HepG2 (cell line): ENCODE measurements around the gene EEF1AKMT4. TPM values are rescaled to one million over a fixed set of nuclear protein-coding genes. Genes with fewer than 3 reads are reported as not detected.

Source experiments
- CEBPG ChIP-seq: IDR thresholded peaks from 2 replicates; pipeline ENCODE4 v1.6.1; 2016
- HOXA3 ChIP-seq: sonication (generic); formaldehyde crosslinking; IDR thresholded peaks from 2 replicates; pipeline ENCODE4 v1.5.0; 2020; ENCODE audit warnings: missing genetic modification reagents
- KAT7 ChIP-seq: IDR thresholded peaks from 2 replicates; pipeline ENCODE4 v1.6.1; 2018; ENCODE audit warnings: borderline replicate concordance, missing compliant biosample characterization
- MAFF ChIP-seq: IDR thresholded peaks from 2 replicates; pipeline ENCODE4 v1.6.1; 2011; ENCODE audit warnings: low read depth, low read length, improper control_type of control experiment
- MYNN ChIP-seq: sonication (generic); formaldehyde crosslinking; IDR thresholded peaks from 2 replicates; pipeline ENCODE4 v1.4.0; 2020; ENCODE audit warnings: mild to moderate bottlenecking, low read depth, missing genetic modification reagents
- POLR2G ChIP-seq: fragments of 200-400 bp; formaldehyde crosslinking; IDR thresholded peaks from 2 replicates; pipeline ENCODE4 v1.6.1; 2018; ENCODE audit warnings: mild to moderate bottlenecking, low read depth, low read length, moderate library complexity
- PPARG ChIP-seq: conservative IDR thresholded peaks from 2 replicates; pipeline ENCODE4 v1.6.1; 2016; ENCODE audit warnings: missing biosample characterization, missing genetic modification reagents
- SUZ12 ChIP-seq: fragments of 150-350 bp; IDR thresholded peaks from 2 replicates; pipeline ENCODE4 v1.6.1; 2014; ENCODE audit warnings: low read depth, low read length
- ZNF33A ChIP-seq: sonication (generic); formaldehyde crosslinking; IDR thresholded peaks from 2 replicates; pipeline ENCODE4 v1.5.1; 2020; ENCODE audit warnings: missing genetic modification reagents, mild to moderate bottlenecking, moderate library complexity, borderline replicate concordance
- ZNF749 ChIP-seq: sonication (generic); formaldehyde crosslinking; IDR thresholded peaks from 2 replicates; pipeline ENCODE4 v1.8.0; 2022; ENCODE audit warnings: mild to moderate bottlenecking, missing genetic modification reagents, moderate library complexity, borderline replicate concordance
- ZSCAN31 ChIP-seq: sonication (generic); formaldehyde crosslinking; IDR thresholded peaks from 2 replicates; pipeline ENCODE4 v1.5.0; 2020; ENCODE audit warnings: low read depth, mild to moderate bottlenecking, missing genetic modification reagents
- polyA plus RNA-seq, 8 experiments: library from polyadenylated mRNA; depleted of rRNA in 3 of 8; stranded (reverse) in 7 of 8; unstranded in 1 of 8; fragments of >200 nt; fragmentation: Illumina TruSeq in 4 of 8; extraction: Trizol in 4 of 8; gene quantifications; 2 replicates each; pipeline versions ENCODE4 v1.2.1 to v1.2.3, GENCODE V29; 2011 to 2016; ENCODE audit warnings: low read depth in 4 of 8, missing spikeins in 1 of 8, mixed read lengths in 1 of 8; ENCODE audit not compliant: insufficient read depth in 1 of 8
- total RNA-seq, 5 experiments: library from RNA; depleted of rRNA; stranded (reverse); fragments of >200 nt; fragmentation: Illumina TruSeq; extraction: Trizol; gene quantifications; 2 replicates each; pipeline ENCODE4 v1.2.3, GENCODE V29; 2016; ENCODE audit warnings: low read depth in 1 of 5
- TF ChIP-seq, protein P1 (sequence below): sonication (generic); formaldehyde crosslinking; IDR thresholded peaks from 2 replicates; pipeline ENCODE4 v1.4.0; 2020; ENCODE audit warnings: missing genetic modification reagents
- TF ChIP-seq, protein P2 (sequence below): sonication (generic); formaldehyde crosslinking; IDR thresholded peaks from 2 replicates; pipeline ENCODE4 v1.5.0; 2020; ENCODE audit warnings: missing genetic modification reagents
- TF ChIP-seq, protein P3 (sequence below): sonication (generic); formaldehyde crosslinking; IDR thresholded peaks from 2 replicates; pipeline ENCODE4 v1.4.0; 2020; ENCODE audit warnings: missing genetic modification reagents, borderline replicate concordance
- TF ChIP-seq, protein P4 (sequence below): sonication (generic); formaldehyde crosslinking; conservative IDR thresholded peaks from 2 replicates; pipeline ENCODE4 v1.8.0; 2022; ENCODE audit warnings: low read depth, missing genetic modification reagents
- TF ChIP-seq, protein P5 (sequence below): sonication (generic); formaldehyde crosslinking; IDR thresholded peaks from 2 replicates; pipeline ENCODE4 v1.9.0; 2021; ENCODE audit warnings: missing genetic modification reagents, borderline replicate concordance

EEF1AKMT4 gene
- total and polyA plus RNA-seq, 2 of the 13 experiments (the other 11 are each of a cell fraction or from before 2014, with no cell fraction given): 13.1 to 15.8 TPM

DNA sequence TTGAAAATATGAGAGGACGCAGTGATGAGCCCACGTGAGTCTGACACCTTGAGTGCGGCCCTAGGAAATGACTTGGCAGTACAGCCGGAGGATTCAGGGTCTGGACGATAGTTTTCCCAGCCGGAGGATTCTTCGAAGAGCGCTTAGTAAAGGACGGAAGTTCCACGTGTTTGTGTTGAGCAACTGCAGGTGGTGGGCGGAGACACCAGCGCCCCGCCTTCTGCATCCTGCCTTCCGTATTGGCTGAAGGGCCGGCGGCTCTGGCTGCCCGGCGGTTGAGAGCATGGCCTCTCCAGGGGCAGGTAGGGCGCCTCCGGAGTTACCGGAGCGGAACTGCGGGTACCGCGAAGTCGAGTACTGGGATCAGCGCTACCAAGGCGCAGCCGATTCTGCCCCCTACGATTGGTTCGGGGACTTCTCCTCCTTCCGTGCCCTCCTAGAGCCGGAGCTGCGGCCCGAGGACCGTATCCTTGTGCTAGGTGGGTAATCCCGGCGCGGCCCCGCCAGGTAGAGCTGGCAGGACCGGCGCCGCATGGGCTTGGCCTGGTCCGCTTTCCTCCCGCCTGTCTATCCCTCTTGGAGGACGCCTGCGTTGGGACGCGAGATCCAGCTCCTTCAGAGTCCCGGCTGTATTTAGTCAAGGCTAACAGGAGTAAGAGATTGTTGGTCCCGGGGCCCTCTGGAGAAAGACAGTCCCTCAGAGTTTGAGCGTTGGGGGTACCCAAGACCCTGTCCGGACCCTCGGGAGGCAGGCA is at the start of gene EEF1AKMT4 (continued):
- TF ChIP-seq, protein P1, sequence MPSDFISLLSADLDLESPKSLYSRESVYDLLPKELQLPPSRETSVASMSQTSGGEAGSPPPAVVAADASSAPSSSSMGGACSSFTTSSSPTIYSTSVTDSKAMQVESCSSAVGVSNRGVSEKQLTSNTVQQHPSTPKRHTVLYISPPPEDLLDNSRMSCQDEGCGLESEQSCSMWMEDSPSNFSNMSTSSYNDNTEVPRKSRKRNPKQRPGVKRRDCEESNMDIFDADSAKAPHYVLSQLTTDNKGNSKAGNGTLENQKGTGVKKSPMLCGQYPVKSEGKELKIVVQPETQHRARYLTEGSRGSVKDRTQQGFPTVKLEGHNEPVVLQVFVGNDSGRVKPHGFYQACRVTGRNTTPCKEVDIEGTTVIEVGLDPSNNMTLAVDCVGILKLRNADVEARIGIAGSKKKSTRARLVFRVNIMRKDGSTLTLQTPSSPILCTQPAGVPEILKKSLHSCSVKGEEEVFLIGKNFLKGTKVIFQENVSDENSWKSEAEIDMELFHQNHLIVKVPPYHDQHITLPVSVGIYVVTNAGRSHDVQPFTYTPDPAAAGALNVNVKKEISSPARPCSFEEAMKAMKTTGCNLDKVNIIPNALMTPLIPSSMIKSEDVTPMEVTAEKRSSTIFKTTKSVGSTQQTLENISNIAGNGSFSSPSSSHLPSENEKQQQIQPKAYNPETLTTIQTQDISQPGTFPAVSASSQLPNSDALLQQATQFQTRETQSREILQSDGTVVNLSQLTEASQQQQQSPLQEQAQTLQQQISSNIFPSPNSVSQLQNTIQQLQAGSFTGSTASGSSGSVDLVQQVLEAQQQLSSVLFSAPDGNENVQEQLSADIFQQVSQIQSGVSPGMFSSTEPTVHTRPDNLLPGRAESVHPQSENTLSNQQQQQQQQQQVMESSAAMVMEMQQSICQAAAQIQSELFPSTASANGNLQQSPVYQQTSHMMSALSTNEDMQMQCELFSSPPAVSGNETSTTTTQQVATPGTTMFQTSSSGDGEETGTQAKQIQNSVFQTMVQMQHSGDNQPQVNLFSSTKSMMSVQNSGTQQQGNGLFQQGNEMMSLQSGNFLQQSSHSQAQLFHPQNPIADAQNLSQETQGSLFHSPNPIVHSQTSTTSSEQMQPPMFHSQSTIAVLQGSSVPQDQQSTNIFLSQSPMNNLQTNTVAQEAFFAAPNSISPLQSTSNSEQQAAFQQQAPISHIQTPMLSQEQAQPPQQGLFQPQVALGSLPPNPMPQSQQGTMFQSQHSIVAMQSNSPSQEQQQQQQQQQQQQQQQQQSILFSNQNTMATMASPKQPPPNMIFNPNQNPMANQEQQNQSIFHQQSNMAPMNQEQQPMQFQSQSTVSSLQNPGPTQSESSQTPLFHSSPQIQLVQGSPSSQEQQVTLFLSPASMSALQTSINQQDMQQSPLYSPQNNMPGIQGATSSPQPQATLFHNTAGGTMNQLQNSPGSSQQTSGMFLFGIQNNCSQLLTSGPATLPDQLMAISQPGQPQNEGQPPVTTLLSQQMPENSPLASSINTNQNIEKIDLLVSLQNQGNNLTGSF (CRISPR knock-in tag): peak; percentile 68; the same call in 1 of the 2 replicates
- TF ChIP-seq MYNN (CRISPR knock-in tag) (no peak), ZNF33A (CRISPR knock-in tag) (0 out of 2 replicates have a peak, but pooled peaks have one; percentile 28), ZSCAN31 (no peak; the same call in 1 of the 2 replicates), POLR2G (peak; percentile 61), SUZ12 (no peak), CEBPG (CRISPR knock-in tag) (peak; percentile 97), HOXA3 (CRISPR knock-in tag) (peak; percentile 86), PPARG (no peak), KAT7 (CRISPR knock-in tag) (peak; percentile 35), MAFF (no peak), ZNF749 (no peak)
- TF ChIP-seq, protein P2, sequence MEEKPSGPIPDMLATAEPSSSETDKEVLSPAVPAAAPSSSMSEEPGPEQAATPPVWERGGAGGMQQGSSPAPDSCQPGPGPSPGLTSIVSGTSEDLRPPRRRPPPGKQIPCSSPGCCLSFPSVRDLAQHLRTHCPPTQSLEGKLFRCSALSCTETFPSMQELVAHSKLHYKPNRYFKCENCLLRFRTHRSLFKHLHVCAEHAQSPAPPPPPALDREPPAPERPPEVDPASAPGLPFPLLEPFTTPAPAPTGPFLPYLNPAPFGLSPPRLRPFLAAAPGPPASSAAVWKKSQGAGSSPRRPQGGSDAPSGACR (CRISPR knock-in tag): 0 out of 2 replicates have a peak, but pooled peaks have one; percentile 15
- TF ChIP-seq, protein P3, sequence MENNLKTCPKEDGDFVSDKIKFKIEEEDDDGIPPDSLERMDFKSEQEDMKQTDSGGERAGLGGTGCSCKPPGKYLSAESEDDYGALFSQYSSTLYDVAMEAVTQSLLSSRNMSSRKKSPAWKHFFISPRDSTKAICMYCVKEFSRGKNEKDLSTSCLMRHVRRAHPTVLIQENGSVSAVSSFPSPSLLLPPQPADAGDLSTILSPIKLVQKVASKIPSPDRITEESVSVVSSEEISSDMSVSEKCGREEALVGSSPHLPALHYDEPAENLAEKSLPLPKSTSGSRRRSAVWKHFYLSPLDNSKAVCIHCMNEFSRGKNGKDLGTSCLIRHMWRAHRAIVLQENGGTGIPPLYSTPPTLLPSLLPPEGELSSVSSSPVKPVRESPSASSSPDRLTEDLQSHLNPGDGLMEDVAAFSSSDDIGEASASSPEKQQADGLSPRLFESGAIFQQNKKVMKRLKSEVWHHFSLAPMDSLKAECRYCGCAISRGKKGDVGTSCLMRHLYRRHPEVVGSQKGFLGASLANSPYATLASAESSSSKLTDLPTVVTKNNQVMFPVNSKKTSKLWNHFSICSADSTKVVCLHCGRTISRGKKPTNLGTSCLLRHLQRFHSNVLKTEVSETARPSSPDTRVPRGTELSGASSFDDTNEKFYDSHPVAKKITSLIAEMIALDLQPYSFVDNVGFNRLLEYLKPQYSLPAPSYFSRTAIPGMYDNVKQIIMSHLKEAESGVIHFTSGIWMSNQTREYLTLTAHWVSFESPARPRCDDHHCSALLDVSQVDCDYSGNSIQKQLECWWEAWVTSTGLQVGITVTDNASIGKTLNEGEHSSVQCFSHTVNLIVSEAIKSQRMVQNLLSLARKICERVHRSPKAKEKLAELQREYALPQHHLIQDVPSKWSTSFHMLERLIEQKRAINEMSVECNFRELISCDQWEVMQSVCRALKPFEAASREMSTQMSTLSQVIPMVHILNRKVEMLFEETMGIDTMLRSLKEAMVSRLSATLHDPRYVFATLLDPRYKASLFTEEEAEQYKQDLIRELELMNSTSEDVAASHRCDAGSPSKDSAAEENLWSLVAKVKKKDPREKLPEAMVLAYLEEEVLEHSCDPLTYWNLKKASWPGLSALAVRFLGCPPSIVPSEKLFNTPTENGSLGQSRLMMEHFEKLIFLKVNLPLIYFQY: peak; percentile 23; the same call in 1 of the 2 replicates
- TF ChIP-seq, protein P4, sequence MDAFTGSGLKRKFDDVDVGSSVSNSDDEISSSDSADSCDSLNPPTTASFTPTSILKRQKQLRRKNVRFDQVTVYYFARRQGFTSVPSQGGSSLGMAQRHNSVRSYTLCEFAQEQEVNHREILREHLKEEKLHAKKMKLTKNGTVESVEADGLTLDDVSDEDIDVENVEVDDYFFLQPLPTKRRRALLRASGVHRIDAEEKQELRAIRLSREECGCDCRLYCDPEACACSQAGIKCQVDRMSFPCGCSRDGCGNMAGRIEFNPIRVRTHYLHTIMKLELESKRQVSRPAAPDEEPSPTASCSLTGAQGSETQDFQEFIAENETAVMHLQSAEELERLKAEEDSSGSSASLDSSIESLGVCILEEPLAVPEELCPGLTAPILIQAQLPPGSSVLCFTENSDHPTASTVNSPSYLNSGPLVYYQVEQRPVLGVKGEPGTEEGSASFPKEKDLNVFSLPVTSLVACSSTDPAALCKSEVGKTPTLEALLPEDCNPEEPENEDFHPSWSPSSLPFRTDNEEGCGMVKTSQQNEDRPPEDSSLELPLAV (CRISPR knock-in tag): no peak
- TF ChIP-seq, protein P5, sequence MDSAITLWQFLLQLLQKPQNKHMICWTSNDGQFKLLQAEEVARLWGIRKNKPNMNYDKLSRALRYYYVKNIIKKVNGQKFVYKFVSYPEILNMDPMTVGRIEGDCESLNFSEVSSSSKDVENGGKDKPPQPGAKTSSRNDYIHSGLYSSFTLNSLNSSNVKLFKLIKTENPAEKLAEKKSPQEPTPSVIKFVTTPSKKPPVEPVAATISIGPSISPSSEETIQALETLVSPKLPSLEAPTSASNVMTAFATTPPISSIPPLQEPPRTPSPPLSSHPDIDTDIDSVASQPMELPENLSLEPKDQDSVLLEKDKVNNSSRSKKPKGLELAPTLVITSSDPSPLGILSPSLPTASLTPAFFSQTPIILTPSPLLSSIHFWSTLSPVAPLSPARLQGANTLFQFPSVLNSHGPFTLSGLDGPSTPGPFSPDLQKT (CRISPR knock-in tag): no peak; the same call in 1 of the 2 replicates
